B cell (primary cell): ENCODE measurements around the gene TMEM271.

ENCODE experiments used
- CTCF ChIP-seq: fragments of 200-600 bp; IDR thresholded peaks from one replicate; pipeline ENCODE4 v1.8.0; 2022; ENCODE audit warnings: antibody characterized with exemption, mild to moderate bottlenecking
- EZH2 ChIP-seq: IDR thresholded peaks from 2 replicates; pipeline ENCODE4 v1.6.1; 2012; ENCODE audit warnings: borderline replicate concordance, low read depth, mild to moderate bottlenecking, moderate library complexity, low read length; ENCODE audit not compliant: insufficient read depth, poor library complexity, severe bottlenecking

- TF ChIP-seq CTCF: no peak
- TF ChIP-seq EZH2: no peak
These were observed 43.3 kb downstream of the TMEM271 start for GRCh38 chr4:532588-533317.
